Central memory CD8-positive, alpha-beta T cell (primary cell): ENCODE results near the gene BAIAP2L2.
"Not testable (repeated sequence)": the region's sequence is repeated elsewhere in the genome, so short reads cannot be mapped to it uniquely, and the experiment has no call there.

Experiments
- ATAC-seq: fragments of 150-1000 bp; cut with Tn5 transposase; replicated peaks from 2 replicates; pipeline ENCODE4 v1.10.0; 2022; ENCODE audit warnings: mild to moderate bottlenecking, moderate FRiP score, moderate number of reproducible peaks; ENCODE audit not compliant: poor library complexity, severe bottlenecking; ENCODE audit errors: extremely low read depth
- DNase-seq, 2 donors: peaks; one replicate each; pipeline ENCODE4 v3.0.0; 2021; ENCODE audit warnings: low spot score in 2 of 2
- H3K27ac Mint-ChIP-seq: one replicate; pipeline ENCODE4 v1.8.0; 2022; ENCODE audit warnings: low read depth, mild to moderate bottlenecking, moderate library complexity, mixed read lengths
- H3K27me3 Mint-ChIP-seq: one replicate; pipeline ENCODE4 v1.8.0; 2022; ENCODE audit warnings: mixed read lengths
- H3K36me3 Mint-ChIP-seq: one replicate; pipeline ENCODE4 v1.8.0; 2022; ENCODE audit warnings: mild to moderate bottlenecking, moderate library complexity, mixed read lengths; ENCODE audit not compliant: insufficient read depth
- H3K4me1 Mint-ChIP-seq: one replicate; pipeline ENCODE4 v1.8.0; 2022; ENCODE audit warnings: mixed read lengths
- H3K4me3 Mint-ChIP-seq: one replicate; pipeline ENCODE4 v1.8.0; 2022; ENCODE audit warnings: mild to moderate bottlenecking, moderate library complexity, mixed read lengths
- H3K9me3 Mint-ChIP-seq: one replicate; pipeline ENCODE4 v1.8.0; 2022; ENCODE audit warnings: mixed read lengths

The BAIAP2L2 gene

DNA sequence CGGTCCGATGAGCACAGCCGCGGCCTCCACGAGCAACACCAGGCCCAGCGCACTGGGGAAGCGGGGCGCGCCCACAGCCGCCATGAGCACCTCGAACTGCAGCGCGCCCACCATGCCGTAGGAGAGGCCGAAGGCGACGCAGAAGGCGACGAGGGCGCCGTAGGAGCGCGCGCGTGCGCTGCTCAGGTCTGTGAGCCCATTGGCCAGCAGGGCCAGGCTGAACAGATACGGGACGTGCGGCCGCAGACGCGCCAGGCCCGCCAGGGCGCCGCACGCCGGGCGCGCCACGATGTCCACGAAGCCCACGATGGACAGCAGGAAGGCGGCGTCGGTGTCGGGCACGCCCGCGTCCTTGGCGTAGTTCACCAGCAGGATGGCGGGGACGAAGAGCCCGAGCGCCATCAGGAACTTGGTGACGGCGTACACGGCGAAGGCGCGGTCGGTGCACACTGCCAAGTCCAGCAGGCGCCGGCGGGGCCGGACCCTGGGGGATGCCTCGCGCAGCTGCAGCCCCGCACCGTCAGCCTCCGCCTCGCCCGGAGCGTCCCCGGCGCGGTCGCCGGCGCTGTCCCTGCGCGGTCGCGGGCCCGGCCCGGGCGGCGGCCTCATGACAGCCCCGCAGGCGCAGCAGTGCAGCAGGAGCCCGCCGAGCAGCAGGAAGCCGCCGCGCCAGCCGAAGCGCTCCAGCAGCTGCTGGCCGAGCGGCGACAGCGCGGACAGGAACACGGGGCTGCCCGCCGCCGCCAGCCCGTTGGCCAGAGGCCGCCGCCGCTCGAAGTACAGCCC is 29.4 kb downstream of the BAIAP2L2 start:
- DNase-seq, result no peak

DNA sequence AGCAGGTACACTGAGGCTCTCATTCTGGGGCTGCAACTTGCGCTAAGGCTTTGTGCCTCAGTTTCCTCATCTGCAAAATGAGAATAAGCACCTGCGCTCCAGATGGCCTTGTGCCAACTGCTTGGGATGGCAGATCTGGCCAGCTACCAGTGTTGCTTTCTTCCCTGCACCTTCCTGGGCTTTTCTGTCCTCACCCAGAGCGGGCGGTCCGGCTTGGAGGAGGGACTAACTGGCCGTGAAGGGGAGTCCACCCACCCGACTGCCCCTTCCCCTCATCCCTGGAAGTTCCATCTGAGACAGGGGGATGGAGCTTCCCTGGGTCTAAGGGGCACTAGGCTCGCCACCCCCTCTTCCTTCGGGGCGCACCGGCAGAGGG is 30.0 kb downstream of the BAIAP2L2 start:
- Mint-ChIP-seq H3K4me1 (no peaks in the 10 kb centered on the region), H3K9me3 (no peaks in the 10 kb centered on the region), H3K4me3 (peak overlapping the region; percentile 18), H3K27me3 (peaks cover 11% of the 10 kb centered on the region), H3K27ac (no peak overlapping the region), H3K36me3 (no peaks in the 10 kb centered on the region)
- ATAC-seq (no peak), DNase-seq (no peak)

More for the DNA sequence above, 29.4 kb downstream of the BAIAP2L2 start:
- H3K36me3 Mint-ChIP-seq, result no peaks in the 10 kb centered on the region
- peak overlapping the region; percentile 18 for H3K4me3 Mint-ChIP-seq
- no peaks in the 10 kb centered on the region for H3K4me1 Mint-ChIP-seq
- H3K9me3 Mint-ChIP-seq, result no peaks in the 10 kb centered on the region
- no peak overlapping the region for H3K27ac Mint-ChIP-seq
- peaks cover 11% of the 10 kb centered on the region for H3K27me3 Mint-ChIP-seq
- ATAC-seq, result no peak

- H3K4me1 Mint-ChIP-seq, result no peaks in the 10 kb centered on the region
- DNase-seq (no peak), ATAC-seq (no peak)
- no peak overlapping the region for H3K4me3 Mint-ChIP-seq
- H3K36me3 Mint-ChIP-seq, result no peaks in the 10 kb centered on the region
- no peaks in the 10 kb centered on the region for H3K9me3 Mint-ChIP-seq
- H3K27ac Mint-ChIP-seq, result no peak overlapping the region
- H3K27me3 Mint-ChIP-seq, result peaks cover 11% of the 10 kb centered on the region
Measured at GRCh38 chr22:38079804-38080203, 30.7 kb downstream of the BAIAP2L2 start.

DNA sequence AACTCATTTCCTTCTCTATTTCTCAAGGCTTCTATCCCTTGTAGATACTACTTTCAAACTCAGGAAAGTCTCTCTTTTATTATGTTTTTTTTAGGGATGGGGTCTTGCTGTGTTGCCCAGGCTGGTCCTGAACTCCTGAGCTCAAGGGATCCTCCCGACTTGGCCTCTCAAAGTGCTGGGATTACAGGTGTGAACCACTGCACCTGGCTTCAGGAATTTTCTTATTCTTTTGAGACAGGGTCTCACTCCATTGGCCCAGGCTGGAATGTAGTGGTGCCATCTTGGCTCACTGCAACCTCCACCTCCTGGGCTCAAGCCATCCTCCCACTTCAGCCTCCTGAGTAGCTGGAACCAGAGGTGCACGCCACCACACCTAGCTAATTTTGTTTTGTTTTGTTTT is 31.3 kb downstream of the BAIAP2L2 start:
- H3K27me3 Mint-ChIP-seq, result peaks cover 11% of the 10 kb centered on the region
- H3K9me3 Mint-ChIP-seq, H3K4me3 Mint-ChIP-seq, H3K27ac Mint-ChIP-seq, H3K4me1 Mint-ChIP-seq, DNase-seq, H3K36me3 Mint-ChIP-seq, ATAC-seq: not testable (repeated sequence)

- Mint-ChIP-seq H3K4me3 (no peak overlapping the region), H3K36me3 (peaks cover 2% of the 10 kb centered on the region), H3K27me3 (peaks cover 11% of the 10 kb centered on the region), H3K9me3 (no peaks in the 10 kb centered on the region), H3K4me1 (no peaks in the 10 kb centered on the region), H3K27ac (no peak overlapping the region)
- no peak for DNase-seq
- ATAC-seq, result no peak
Measured at GRCh38 chr22:38078046-38078840, 32.2 kb downstream of the BAIAP2L2 start.

- no peak for ATAC-seq
- no peak overlapping the region for H3K27ac Mint-ChIP-seq
Measured at GRCh38 chr22:38077595-38077994, 32.9 kb downstream of the BAIAP2L2 start.

GRCh38 chr22:38077096-38077495 is 33.4 kb downstream of the BAIAP2L2 start:
- H3K27ac Mint-ChIP-seq, result no peak overlapping the region
- H3K4me1 Mint-ChIP-seq, result no peaks in the 10 kb centered on the region
- DNase-seq, result no peak
- no peak overlapping the region for H3K4me3 Mint-ChIP-seq
- peaks cover 11% of the 10 kb centered on the region for H3K27me3 Mint-ChIP-seq
- no peak for ATAC-seq
- no peaks in the 10 kb centered on the region for H3K9me3 Mint-ChIP-seq
- peaks cover 9% of the 10 kb centered on the region for H3K36me3 Mint-ChIP-seq

More at GRCh38 chr22:38077595-38077994, 32.9 kb downstream of the BAIAP2L2 start:
- peaks cover 11% of the 10 kb centered on the region for H3K27me3 Mint-ChIP-seq
- peaks cover 4% of the 10 kb centered on the region for H3K36me3 Mint-ChIP-seq
- H3K4me1 Mint-ChIP-seq, result no peaks in the 10 kb centered on the region
- H3K4me3 Mint-ChIP-seq, result no peak overlapping the region
- H3K9me3 Mint-ChIP-seq, result no peaks in the 10 kb centered on the region
- DNase-seq, result no peak

- DNase-seq (no peak), ATAC-seq (no peak)
- H3K27ac Mint-ChIP-seq, result no peak overlapping the region
- no peaks in the 10 kb centered on the region for H3K9me3 Mint-ChIP-seq
- no peaks in the 10 kb centered on the region for H3K4me1 Mint-ChIP-seq
- peaks cover 11% of the 10 kb centered on the region for H3K27me3 Mint-ChIP-seq
- H3K4me3 Mint-ChIP-seq, result no peak overlapping the region
- H3K36me3 Mint-ChIP-seq, result peaks cover 12% of the 10 kb centered on the region
Measured at GRCh38 chr22:38075961-38076360, 34.5 kb downstream of the BAIAP2L2 start.

DNA sequence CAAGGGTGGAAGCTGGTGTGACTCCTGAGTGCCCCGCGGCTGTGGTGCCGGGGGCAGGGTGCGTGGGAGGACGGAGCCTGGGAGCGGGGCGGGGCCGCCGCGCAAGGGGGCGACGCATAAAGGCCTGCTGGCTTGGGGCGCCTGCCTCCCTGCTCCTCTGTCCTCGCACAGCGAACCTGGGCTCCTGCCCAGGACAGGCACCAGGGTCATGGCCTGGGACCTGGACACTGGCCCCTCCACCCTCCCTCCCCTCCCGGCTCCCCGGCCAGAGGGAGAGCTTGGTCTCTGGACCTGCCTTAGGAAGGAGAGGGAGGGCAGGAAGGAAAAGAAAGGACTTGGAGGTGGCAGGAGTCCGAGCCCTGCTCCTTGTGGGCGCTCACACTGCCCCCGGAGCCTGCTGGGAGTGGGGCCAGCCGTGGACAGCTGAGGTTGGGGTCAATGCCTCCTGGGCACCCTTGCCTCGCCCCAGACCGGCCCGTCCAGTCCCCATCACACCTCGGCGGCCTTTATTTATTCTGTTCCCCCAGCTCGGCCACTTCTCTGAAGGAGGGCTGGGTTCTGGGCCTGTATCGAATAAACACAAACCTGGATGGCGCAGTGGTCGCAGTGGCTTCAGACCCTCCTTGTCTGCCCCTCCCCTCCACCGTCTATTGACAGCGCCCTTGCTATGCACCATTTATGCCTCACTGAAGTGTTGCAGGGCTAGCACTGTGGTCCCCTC is 35.2 kb downstream of the BAIAP2L2 start:
- ATAC-seq, result no peak
- H3K27me3 Mint-ChIP-seq, result peaks cover 7% of the 10 kb centered on the region
- peaks cover 12% of the 10 kb centered on the region for H3K36me3 Mint-ChIP-seq

DNA sequence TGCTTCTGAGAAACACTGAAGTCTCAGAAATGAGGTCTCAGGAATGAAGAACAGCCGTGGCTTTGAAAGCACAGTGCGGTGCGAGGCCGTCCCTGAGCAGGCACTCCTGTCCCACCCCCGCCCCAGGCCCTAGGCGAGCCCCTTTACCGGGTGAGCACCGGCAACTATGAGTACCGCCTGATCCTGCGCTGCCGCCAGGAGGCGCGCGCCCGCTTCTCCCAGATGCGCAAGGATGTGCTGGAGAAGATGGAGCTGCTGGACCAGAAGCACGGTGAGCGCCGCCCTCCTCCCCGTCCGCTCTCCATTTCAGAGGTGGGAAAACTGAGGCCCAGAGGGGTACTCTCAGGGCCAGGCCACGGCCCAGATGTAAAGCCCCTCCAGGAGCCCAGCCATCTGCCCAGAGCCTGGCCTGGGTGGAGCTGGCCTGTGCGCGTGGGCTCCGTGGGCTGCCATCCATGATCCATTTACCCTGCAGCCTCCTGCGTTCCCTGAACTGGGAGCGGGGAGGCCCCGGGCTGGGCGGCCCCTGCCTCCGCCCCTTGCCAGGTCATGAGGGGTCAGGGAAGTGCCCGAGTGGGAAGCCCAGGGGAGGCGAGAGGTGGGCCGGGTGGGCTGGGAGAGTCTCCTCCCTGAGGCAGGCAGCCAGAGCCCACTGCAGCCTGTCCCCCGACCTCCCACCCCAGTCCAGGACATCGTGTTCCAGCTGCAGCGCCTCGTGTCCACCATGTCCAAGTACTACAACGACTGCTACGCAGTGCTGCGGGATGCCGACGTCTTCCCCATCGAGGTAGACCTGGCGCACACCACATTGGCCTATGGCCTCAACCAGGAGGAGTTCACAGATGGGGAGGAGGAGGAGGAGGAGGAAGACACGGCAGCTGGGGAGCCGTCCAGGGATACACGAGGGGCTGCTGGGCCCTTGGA is 36.0 kb downstream of the BAIAP2L2 start:
- Mint-ChIP-seq H3K9me3 (no peaks in the 10 kb centered on the region), H3K4me3 (no peak overlapping the region), H3K27ac (no peak overlapping the region), H3K36me3 (peaks cover 12% of the 10 kb centered on the region), H3K27me3 (no peaks in the 10 kb centered on the region), H3K4me1 (no peaks in the 10 kb centered on the region)
- ATAC-seq, result no peak
- no peak for DNase-seq

More for the DNA sequence above, 35.2 kb downstream of the BAIAP2L2 start:
- no peaks in the 10 kb centered on the region for H3K4me1 Mint-ChIP-seq
- H3K4me3 Mint-ChIP-seq, result no peak overlapping the region
- no peaks in the 10 kb centered on the region for H3K9me3 Mint-ChIP-seq
- no peak overlapping the region for H3K27ac Mint-ChIP-seq
- no peak for DNase-seq

GRCh38 chr22:38073150-38074130 is 37.0 kb downstream of the BAIAP2L2 start:
- Mint-ChIP-seq H3K27me3 (no peaks in the 10 kb centered on the region), H3K4me3 (no peak overlapping the region), H3K27ac (no peak overlapping the region), H3K9me3 (no peaks in the 10 kb centered on the region), H3K4me1 (no peaks in the 10 kb centered on the region), H3K36me3 (peaks cover 13% of the 10 kb centered on the region)
- ATAC-seq (no peak), DNase-seq (no peak)
